ENCODE measurements around the gene OGFOD1. TPM values are rescaled to one million over a fixed set of nuclear protein-coding genes. Genes with fewer than 3 reads are reported as not detected.

Gene OGFOD1
- total and polyA plus RNA-seq, 10 of the 15 experiments (the other 5 are each of a cell fraction or from before 2014, with no cell fraction given): 31.4 to 119 (median 51.6) TPM

- Histone ChIP-seq H4K20me1 (ENCODE audit: control insufficient read depth, insufficient read depth) (no peaks in the 10 kb centered on the region), H2AFZ (ENCODE audit: control insufficient read depth, low read depth, low read length) (no peak overlapping the region), H3K9me3 (replicated peaks; ENCODE audit: control insufficient read depth, insufficient read depth, low read length) (no peaks in the 10 kb centered on the region), H3K27ac (ENCODE audit: control insufficient read depth, insufficient read depth) (no peak overlapping the region), H3K4me1 (ENCODE audit: control insufficient read depth, insufficient read depth, low read length) (no peaks in the 10 kb centered on the region), H3K36me3 (ENCODE audit: control insufficient read depth in 2 of 2, insufficient read depth in 2 of 2, low read length in 1 of 2) (peaks cover 3 to 9% of the 10 kb centered on the region in 2 experiments; a peak in 3 of 4 replicates), H3K79me2 (ENCODE audit: control insufficient read depth, insufficient read depth, low read length) (no peaks in the 10 kb centered on the region), H3K4me2 (ENCODE audit: control insufficient read depth, insufficient read depth) (no peak overlapping the region), H3K4me3 (no peak overlapping the region), H3K27me3 (replicated peaks in 1 of 2; ENCODE audit: control insufficient read depth in 2 of 2, insufficient read depth in 2 of 2, low read length in 1 of 2) (no peaks in the 10 kb centered on the region), H3K9ac (ENCODE audit: control insufficient read depth, insufficient read depth, low read length) (no peak overlapping the region)
- in situ Hi-C loops (cut with MboI) (no loop called here), intact Hi-C loops (cut with micrococcal nuclease; ENCODE audit: unreplicated experiment) (no loop called here)
- ATAC-seq: no peak
- DNase-seq (ENCODE audit: low read depth, low spot score): no peak
- ChIA-PET SMC1A (ENCODE audit: uncharacterized antibody, unreplicated experiment) (interaction anchor here (0.8 to 1.3 kb wide), 2 partner anchors 16 to 20 kb away, joined by 3 read pairs; no protein-coding TSS in a partner anchor), RAD21 (ENCODE audit: unreplicated experiment) (no interaction called here), POLR2A (no interaction called here), CTCF (interaction anchor here (0.8 kb wide), 1 partner anchor 21 kb away, joined by 4 read pairs; no protein-coding TSS in a partner anchor)
- no peak for FAIRE-seq
- WGBS (ENCODE audit: insufficient coverage, insufficient replicate concordance, low lambda C conversion rate, missing lambda C conversion rate): 86% methylated on average over 7 of the region's 7 CpGs
- no TSS peak for BruUV-seq (replicated peaks)
- TF ChIP-seq CREM (IDR thresholded peaks at IDR 0.05; ENCODE audit: low read depth) (no peak), ZNF622 (IDR thresholded peaks at IDR 0.05) (no peak), ZBTB33 (IDR thresholded peaks at IDR 0.05) (no peak), NFYB (IDR thresholded peaks at IDR 0.05; ENCODE audit: insufficient read depth, low read depth, low read length) (no peak), CHD2 (IDR thresholded peaks at IDR 0.05; ENCODE audit: borderline replicate concordance, low read depth, low read length) (no peak), MEF2A (IDR thresholded peaks at IDR 0.05; ENCODE audit: insufficient read depth, low read depth, low read length) (no peak), PAX5 (IDR thresholded peaks at IDR 0.05; ENCODE audit: borderline replicate concordance, low read depth, low read length) (no peak), TBL1XR1 (IDR thresholded peaks at IDR 0.05; ENCODE audit: low read depth, low read length) (no peak), IKZF1 (conservative IDR thresholded peaks at IDR 0.05) (no peak), SMAD5 (IDR thresholded peaks at IDR 0.05; ENCODE audit: low read depth) (no peak)
Observed at GRCh38 chr16:56480776-56481467, 29.6 kb downstream of the OGFOD1 start.

All from GM12878 (cell line).